GM19397 (cell line): ENCODE measurements around the gene HIVEP2.
A peak's percentile ranks its signal among the peaks of the same experiment; 100 is the strongest.

Experiments used
- ATAC-seq: cut with Tn5 transposase; IDR thresholded peaks from one replicate; pipeline ENCODE4 v1.9.1; 2021; ENCODE audit warnings: mild to moderate bottlenecking, moderate library complexity; ENCODE audit not compliant: unreplicated experiment

HIVEP2 gene

GRCh38 chr6:142790257-142790656 is 154.7 kb downstream of the HIVEP2 start:
- no peak for ATAC-seq

- ATAC-seq: no peak
Observed at GRCh38 chr6:142787422-142787821, 157.6 kb downstream of the HIVEP2 start.

DNA sequence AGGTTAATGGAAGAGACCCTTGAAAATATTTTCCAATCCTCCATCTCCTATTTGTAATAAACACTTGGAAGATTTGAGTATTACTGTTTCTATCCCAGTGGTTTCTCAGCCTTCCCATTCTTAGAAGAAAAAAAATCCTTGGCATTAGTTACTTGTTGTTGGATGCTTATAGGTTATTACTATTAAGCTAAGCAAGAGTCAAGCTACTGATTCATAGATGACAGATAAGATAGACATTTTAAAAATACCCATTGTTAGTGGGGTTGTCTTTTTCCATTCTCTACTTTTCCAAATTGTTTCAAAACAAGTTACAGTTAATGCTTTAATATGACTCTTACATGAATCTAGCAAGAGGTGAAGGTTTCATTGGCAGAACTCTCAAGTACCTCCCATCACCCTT is 158.5 kb downstream of the HIVEP2 start:
- no peak for ATAC-seq

- ATAC-seq: peak; percentile 95
Observed at GRCh38 chr6:142784344-142784743, 160.6 kb downstream of the HIVEP2 start.

DNA sequence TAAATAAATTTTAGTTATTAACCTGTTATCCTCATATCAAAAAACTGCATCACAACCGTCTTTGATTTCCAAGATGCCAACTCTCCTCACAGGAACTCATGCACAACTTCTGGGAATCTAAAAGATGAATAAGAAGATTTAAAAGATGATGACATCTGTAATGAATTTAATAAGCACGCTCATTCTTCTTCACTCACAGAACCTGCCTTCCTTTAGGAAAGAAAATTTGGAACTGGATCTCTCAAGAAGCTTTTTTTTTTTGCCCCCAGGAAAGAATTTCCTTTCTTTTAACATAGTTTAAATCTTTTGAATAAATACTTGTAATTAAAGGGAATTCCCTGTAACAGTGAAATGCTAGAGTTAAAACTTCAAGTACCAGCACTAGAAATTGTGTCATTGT is 161.5 kb downstream of the HIVEP2 start:
- ATAC-seq: no peak

GRCh38 chr6:142781129-142781528 is 163.8 kb downstream of the HIVEP2 start:
- no peak for ATAC-seq

GRCh38 chr6:142773859-142774648 is 170.9 kb downstream of the HIVEP2 start:
- ATAC-seq: no peak

DNA sequence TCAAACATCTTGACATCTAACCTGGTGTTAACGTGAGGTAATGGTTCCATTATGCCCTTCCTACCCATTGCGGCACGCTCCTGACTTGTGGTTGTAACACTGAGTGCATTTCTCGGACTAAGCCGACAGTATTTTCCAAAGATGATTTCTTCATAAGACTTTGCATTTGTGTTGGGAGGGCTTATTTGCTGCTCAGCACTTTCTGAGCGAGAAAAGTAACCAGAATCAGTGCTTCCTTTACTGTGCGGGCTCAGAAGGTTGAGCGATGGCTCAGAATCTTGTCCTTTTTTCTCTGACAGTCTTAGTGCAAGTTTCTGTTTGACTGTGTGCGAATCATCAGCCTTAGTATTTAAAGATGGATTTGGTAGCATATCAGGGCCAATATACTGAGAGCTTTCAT is 171.7 kb downstream of the HIVEP2 start:
- no peak for ATAC-seq

DNA sequence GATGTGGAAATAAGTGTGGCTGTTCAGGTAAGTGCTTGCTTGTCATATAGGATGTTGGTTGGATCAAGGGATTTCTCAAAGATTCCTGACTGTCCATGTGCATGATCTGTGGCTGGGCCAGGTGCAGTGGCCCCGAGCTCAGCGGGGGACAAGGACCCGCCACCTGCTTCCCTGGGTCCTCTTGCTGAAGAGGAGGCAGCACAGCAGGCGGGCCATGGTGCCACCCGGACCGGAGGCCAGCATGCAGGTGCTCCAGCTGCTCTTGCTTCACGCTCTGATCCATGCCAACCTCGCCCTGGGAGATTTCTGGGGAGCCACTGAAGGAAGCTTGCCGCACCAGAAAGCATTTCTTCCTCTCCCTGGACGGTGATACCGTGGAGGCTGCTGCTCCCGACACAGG is 173.8 kb downstream of the HIVEP2 start:
- no peak for ATAC-seq

DNA sequence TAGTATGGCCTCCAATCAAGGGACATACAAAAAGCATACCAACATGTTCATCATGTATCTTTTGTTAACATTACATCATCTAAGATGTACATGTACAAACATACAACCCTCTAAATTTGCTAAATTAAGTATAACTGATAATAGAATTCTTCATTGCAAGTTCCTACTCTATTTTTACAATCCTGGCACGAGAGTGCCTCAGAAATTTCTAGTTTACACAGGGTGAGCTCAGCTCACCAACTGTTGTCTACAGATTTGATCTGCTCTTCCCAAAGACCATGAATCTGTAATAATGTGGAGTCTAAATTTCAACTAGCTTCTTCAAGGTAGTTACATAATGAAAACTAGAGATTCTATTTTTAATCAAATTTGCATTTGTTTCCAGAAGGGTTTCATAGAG is 179.7 kb downstream of the HIVEP2 start:
- no peak for ATAC-seq

- no peak for ATAC-seq
Observed at GRCh38 chr6:142764311-142764710, 180.7 kb downstream of the HIVEP2 start.

- no peak for ATAC-seq
Observed at GRCh38 chr6:142763205-142763604, 181.8 kb downstream of the HIVEP2 start.

DNA sequence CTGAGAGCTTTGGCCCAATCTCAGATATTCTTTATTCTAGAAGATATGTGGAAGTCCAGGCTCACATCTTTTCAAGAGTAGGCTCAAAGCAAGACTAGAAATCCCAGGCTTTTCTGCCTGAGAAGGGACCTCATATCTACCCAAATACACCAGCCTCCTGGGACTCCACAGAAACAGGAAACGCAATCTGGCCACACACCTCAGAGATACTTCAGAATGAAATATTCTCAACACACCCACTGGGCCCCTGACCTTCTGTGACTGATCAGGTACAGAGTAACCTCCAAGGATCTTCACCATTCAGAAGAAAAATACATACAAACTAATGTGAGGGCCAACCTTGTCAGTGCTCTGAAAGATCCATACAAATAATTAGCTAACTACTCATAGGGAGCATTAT is 183.2 kb downstream of the HIVEP2 start:
- no peak for ATAC-seq

- ATAC-seq: no peak
Observed at GRCh38 chr6:142760152-142760551, 184.8 kb downstream of the HIVEP2 start.

GRCh38 chr6:142758629-142759025 is 186.3 kb downstream of the HIVEP2 start:
- no peak for ATAC-seq

DNA sequence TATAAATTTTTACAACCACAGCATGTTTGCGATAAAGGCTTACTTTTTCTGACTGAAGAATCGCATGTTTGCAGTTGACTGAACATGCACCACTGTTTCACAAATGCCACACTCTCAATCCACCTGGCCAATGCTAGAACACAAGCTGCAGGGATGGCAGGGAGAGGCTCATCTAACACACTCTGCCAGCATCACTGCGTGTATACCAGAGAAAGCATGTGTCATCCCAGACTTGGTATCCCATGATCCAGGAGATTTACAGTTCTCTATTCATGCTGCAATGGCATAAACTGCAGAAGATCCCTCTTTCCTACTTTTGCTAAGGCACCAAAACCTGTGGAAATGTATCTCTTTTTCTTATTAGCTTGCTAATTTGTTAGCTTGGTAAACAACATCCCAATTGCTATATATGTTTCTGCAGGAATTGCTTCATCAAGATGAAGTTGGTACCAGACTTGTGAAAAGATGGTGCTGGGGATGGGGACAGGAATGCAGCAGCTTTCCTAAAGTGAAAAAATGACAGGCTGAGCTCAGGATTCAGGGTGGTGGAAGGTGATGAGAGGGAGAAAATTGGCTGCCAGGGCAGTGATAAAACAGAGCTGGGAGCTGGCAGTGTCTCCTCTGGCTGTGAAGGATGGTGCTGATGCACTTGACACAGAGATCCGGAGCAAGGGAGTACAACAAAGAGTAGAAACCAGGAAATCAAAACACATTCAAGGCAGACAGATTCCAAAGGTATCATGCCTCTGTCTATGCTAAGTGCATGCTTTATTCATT is 186.9 kb downstream of the HIVEP2 start:
- ATAC-seq: no peak

- no peak for ATAC-seq
Observed at GRCh38 chr6:142756215-142756630, 188.8 kb downstream of the HIVEP2 start.

DNA sequence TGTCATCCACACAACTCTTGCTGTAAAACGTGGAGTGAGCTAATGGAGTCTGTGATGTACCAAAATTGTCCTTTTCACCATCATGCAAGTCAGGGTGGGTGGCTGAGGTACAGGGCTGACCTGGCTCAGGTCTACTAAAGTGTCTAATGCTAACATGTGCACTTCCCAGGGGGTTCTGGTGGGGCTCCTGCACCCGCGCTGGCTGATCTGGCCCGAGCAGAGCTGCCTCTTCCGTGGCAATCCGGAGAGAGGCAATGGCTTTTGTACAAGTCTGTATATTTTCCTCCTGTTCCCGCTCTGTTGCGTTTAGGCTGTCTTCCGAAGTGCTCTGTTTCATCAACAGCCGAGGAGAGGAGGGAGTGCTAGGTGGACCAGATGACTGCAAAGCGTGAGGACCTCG is 191.8 kb downstream of the HIVEP2 start:
- no peak for ATAC-seq

- no peak for ATAC-seq
Observed at GRCh38 chr6:142752348-142752747, 192.6 kb downstream of the HIVEP2 start.

- ATAC-seq: no peak
Observed at GRCh38 chr6:142751452-142751851, 193.5 kb downstream of the HIVEP2 start.

- ATAC-seq: no peak
Observed at GRCh38 chr6:142750998-142751397, 194.0 kb downstream of the HIVEP2 start.

GRCh38 chr6:142749556-142749955 is 195.4 kb downstream of the HIVEP2 start:
- ATAC-seq: no peak
